ENCODE measurements around the gene CIDEC. TPM values are rescaled to one million over a fixed set of nuclear protein-coding genes. Genes with fewer than 3 reads are reported as not detected.
"Not testable (repeated sequence)": the region's sequence is repeated elsewhere in the genome, so short reads cannot be mapped to it uniquely, and the experiment has no call there.

CIDEC gene
- total RNA-seq, 2 experiments from 2014 or later, result not detected

- ATAC-seq (ENCODE audit: poor library complexity), result no peak
- no peaks in the 10 kb centered on the region for H3K36me3 Mint-ChIP-seq (ENCODE audit: low read depth)
- no peak for DNase-seq
- intact Hi-C loops (cut with DNase I, micrococcal nuclease), result no loop called here
- no peak overlapping the region for H3K27ac Mint-ChIP-seq
- no peaks in the 10 kb centered on the region for H3K27me3 Mint-ChIP-seq
- Histone ChIP-seq H3K27ac (ENCODE audit: low read depth in 1 of 2, low read length in 2 of 2) (no peak overlapping the region), H3K4me3 (ENCODE audit: low read length) (no peak overlapping the region), H3K27me3 (ENCODE audit: control insufficient read depth in 1 of 2, insufficient read depth in 2 of 2, low read length in 2 of 2) (no peaks in the 10 kb centered on the region), H3K36me3 (ENCODE audit: insufficient read depth, low read length) (no peaks in the 10 kb centered on the region), H3K4me1 (ENCODE audit: insufficient read depth, low read length) (no peaks in the 10 kb centered on the region), H3K9me3 (ENCODE audit: control insufficient read depth in 1 of 2, insufficient read depth in 1 of 2, low read length in 2 of 2) (no peaks in the 10 kb centered on the region)
- CTCF ChIA-PET, result no interaction called here
- POLR2A ChIA-PET, result no interaction called here
- H3K4me1 Mint-ChIP-seq (ENCODE audit: low read depth), result no peaks in the 10 kb centered on the region
- TF ChIP-seq CTCF (IDR thresholded peaks at IDR 0.05), result no peak
- H3K4me3 Mint-ChIP-seq, result no peak overlapping the region
- no peaks in the 10 kb centered on the region for H3K9me3 Mint-ChIP-seq
These were observed 1.4 kb upstream of the CIDEC start for GRCh38 chr3:9881441-9881840.

GRCh38 chr3:9878700-9879099 lies 1.4 kb downstream of the CIDEC start:
- Histone ChIP-seq H3K4me1 (ENCODE audit: insufficient read depth, low read length) (no peaks in the 10 kb centered on the region), H3K36me3 (ENCODE audit: insufficient read depth, low read length) (no peaks in the 10 kb centered on the region), H3K4me3 (ENCODE audit: low read length) (no peak overlapping the region), H3K27me3 (ENCODE audit: control insufficient read depth in 1 of 2, insufficient read depth in 2 of 2, low read length in 2 of 2) (no peaks in the 10 kb centered on the region), H3K27ac (ENCODE audit: low read depth in 1 of 2, low read length in 2 of 2) (no peak overlapping the region), H3K9me3 (ENCODE audit: control insufficient read depth in 1 of 2, insufficient read depth in 1 of 2, low read length in 2 of 2) (no peaks in the 10 kb centered on the region)
- ChIA-PET POLR2A (no interaction called here), CTCF (no interaction called here)
- TF ChIP-seq CTCF (IDR thresholded peaks at IDR 0.05), result no peak
- Mint-ChIP-seq H3K27me3 (no peaks in the 10 kb centered on the region), H3K4me3 (no peak overlapping the region), H3K27ac (no peak overlapping the region), H3K4me1 (ENCODE audit: low read depth) (no peaks in the 10 kb centered on the region), H3K36me3 (ENCODE audit: low read depth) (no peaks in the 10 kb centered on the region), H3K9me3 (no peaks in the 10 kb centered on the region)
- DNase-seq, result no peak
- ATAC-seq (ENCODE audit: poor library complexity), result no peak
- intact Hi-C loops (cut with DNase I, micrococcal nuclease), result no loop called here

- no peaks in the 10 kb centered on the region for H3K4me1 Mint-ChIP-seq (ENCODE audit: low read depth)
These were observed 3.1 kb downstream of the CIDEC start for GRCh38 chr3:9876991-9877390.

GRCh38 chr3:9876255-9876654 lies 3.8 kb downstream of the CIDEC start:
- H3K27me3 ChIP-seq (ENCODE audit: control insufficient read depth in 1 of 2, insufficient read depth in 2 of 2, low read length in 2 of 2); H3K36me3 ChIP-seq (ENCODE audit: insufficient read depth, low read length); H3K27ac Mint-ChIP-seq; H3K36me3 Mint-ChIP-seq (ENCODE audit: low read depth); H3K4me3 Mint-ChIP-seq; H3K27ac ChIP-seq (ENCODE audit: low read depth in 1 of 2, low read length in 2 of 2); H3K4me1 Mint-ChIP-seq (ENCODE audit: low read depth); H3K27me3 Mint-ChIP-seq; ATAC-seq (ENCODE audit: poor library complexity); POLR2A ChIA-PET; H3K9me3 ChIP-seq (ENCODE audit: control insufficient read depth in 1 of 2, insufficient read depth in 1 of 2, low read length in 2 of 2); DNase-seq; intact Hi-C loops (cut with DNase I, micrococcal nuclease); H3K4me3 ChIP-seq (ENCODE audit: low read length); H3K9me3 Mint-ChIP-seq; H3K4me1 ChIP-seq (ENCODE audit: insufficient read depth, low read length): not testable (repeated sequence)
- CTCF ChIA-PET, result interaction anchor here (0.7 kb wide), 1 partner anchor 658 kb away, joined by 5 read pairs; no protein-coding TSS in a partner anchor

More at GRCh38 chr3:9876991-9877390, 3.1 kb downstream of the CIDEC start:
- no peaks in the 10 kb centered on the region for H3K9me3 ChIP-seq (ENCODE audit: control insufficient read depth in 1 of 2, insufficient read depth in 1 of 2, low read length in 2 of 2)
- ATAC-seq (ENCODE audit: poor library complexity) (peak; percentile 32), DNase-seq (peak in 2 of 14 experiments; percentile 11 to 34)
- intact Hi-C loops (cut with DNase I, micrococcal nuclease), result no loop called here
- Mint-ChIP-seq H3K4me3 (no peak overlapping the region), H3K9me3 (no peaks in the 10 kb centered on the region), H3K27ac (no peak overlapping the region), H3K27me3 (no peaks in the 10 kb centered on the region), H3K36me3 (ENCODE audit: low read depth) (no peaks in the 10 kb centered on the region)
- CTCF ChIA-PET, result no interaction called here
- POLR2A ChIA-PET, result no interaction called here
- no peak overlapping the region for H3K27ac ChIP-seq (ENCODE audit: low read depth in 1 of 2, low read length in 2 of 2)
- H3K4me1 ChIP-seq (ENCODE audit: insufficient read depth, low read length), result no peaks in the 10 kb centered on the region
- H3K4me3 ChIP-seq (ENCODE audit: low read length), result no peak overlapping the region
- no peaks in the 10 kb centered on the region for H3K36me3 ChIP-seq (ENCODE audit: insufficient read depth, low read length)
- no peak for TF ChIP-seq CTCF (IDR thresholded peaks at IDR 0.05)
- H3K27me3 ChIP-seq (ENCODE audit: control insufficient read depth in 1 of 2, insufficient read depth in 2 of 2, low read length in 2 of 2), result no peaks in the 10 kb centered on the region

Data from CD4-positive, alpha-beta T cell (primary cell).